Retinal pigment epithelial cell (primary cell): Measurements from ENCODE around the gene ACTL10.
"Not testable (repeated sequence)": the region's sequence is repeated elsewhere in the genome, so short reads cannot be mapped to it uniquely, and the experiment has no call there.

Source experiments
- DNase-seq: peaks from one replicate; pipeline ENCODE4 v3.0.0-alpha.2; 2010; ENCODE audit warnings: low read depth
- H3K4me3 ChIP-seq: 2 replicates; pipeline ENCODE4 v1.5.1; 2011; ENCODE audit warnings: mild to moderate bottlenecking, low read length, control low read depth, moderate library complexity
- TF ChIP-seq, protein P1 (sequence below): conservative IDR thresholded peaks from 2 replicates; pipeline ENCODE4 v1.5.1; 2011; ENCODE audit warnings: low read depth, low read length, control low read depth, inconsistent platforms

The ACTL10 gene

DNA sequence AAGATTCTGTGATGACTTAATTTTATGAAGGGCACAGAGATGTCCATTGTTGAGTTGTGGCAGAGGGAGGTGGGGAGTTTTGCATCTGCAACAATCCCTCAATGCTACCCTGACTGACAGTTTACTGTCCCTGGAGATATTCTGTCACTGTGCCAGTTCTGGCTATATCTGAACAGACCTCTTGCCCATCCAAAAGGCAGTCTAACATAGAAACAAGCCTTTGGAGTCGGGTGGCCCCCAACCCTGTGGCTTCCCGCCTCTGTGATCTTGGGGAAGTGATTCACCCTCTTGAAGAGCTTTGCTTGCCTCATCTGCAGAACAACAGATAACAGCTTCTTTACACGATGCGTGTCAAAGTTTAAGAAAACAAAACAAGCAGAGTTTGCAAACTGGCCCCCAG is 23.2 kb downstream of the ACTL10 start:
- TF ChIP-seq, protein P1, sequence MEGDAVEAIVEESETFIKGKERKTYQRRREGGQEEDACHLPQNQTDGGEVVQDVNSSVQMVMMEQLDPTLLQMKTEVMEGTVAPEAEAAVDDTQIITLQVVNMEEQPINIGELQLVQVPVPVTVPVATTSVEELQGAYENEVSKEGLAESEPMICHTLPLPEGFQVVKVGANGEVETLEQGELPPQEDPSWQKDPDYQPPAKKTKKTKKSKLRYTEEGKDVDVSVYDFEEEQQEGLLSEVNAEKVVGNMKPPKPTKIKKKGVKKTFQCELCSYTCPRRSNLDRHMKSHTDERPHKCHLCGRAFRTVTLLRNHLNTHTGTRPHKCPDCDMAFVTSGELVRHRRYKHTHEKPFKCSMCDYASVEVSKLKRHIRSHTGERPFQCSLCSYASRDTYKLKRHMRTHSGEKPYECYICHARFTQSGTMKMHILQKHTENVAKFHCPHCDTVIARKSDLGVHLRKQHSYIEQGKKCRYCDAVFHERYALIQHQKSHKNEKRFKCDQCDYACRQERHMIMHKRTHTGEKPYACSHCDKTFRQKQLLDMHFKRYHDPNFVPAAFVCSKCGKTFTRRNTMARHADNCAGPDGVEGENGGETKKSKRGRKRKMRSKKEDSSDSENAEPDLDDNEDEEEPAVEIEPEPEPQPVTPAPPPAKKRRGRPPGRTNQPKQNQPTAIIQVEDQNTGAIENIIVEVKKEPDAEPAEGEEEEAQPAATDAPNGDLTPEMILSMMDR, result no peak
- no peak overlapping the region for H3K4me3 ChIP-seq
- no peak for DNase-seq

DNA sequence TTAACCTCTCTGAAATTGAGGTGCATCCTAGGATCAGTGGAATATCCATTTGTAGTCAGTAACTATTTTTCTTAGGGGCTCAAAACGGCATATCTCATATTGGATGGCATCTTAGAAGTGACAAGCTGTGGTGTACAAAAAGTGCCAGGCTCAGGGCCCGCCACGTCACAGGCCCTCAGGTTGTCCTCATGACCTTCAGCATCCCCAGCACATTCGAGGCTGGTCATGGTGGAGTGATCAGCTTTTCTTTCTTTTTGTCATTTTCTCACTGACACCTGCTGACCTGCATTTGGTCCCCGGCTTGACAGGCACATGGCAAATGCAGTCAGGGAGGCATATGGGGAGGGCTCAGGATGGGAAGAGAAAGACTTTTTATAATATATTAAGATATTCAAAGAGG is 26.5 kb downstream of the ACTL10 start:
- TF ChIP-seq, protein P1, result no peak
- no peak overlapping the region for H3K4me3 ChIP-seq
- DNase-seq, result no peak

DNA sequence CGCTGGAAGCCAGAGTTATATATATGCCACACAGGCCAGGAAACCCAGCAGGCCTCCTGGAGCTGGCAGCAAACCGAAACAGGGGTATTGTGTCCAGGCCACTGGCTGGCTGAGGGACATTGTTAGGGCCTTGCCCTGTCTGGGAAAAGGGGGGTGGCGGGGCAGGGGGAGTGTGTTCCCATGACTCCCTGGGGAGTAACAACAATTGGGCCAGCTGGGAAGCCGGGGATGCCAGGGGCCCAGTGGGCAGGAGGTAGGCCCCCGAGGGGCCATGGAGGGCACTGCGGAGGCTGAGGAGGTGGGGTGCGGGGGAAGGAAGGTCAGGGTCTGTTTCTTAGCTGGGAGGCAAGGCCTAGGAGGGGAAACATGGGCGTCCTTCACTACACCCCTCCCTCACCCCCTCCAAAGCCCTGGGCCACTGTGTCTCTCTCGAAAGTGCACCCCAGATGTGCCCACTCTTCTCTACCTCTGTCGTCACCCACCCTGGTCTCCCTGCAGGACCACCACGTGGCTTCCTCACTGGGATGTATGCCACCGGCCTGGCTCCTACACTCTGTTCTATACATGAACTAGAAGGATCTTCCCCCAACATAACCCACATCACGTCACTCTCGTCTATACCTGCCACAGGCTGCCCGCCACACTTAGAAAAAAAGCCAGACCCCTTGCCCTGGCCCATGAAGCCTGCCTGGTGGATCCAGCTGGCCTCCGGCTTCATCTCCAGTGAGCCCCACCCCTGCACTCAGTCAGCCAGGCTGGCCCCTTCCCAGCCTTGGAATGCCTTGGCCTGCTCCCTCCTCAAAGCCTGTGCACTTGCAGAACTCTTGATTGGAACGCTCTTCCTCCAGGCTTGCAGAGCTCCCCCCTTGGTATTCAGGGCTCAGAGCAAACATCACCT is 27.2 kb downstream of the ACTL10 start:
- TF ChIP-seq, protein P1, result no peak
- DNase-seq, result no peak
- H3K4me3 ChIP-seq, result no peak overlapping the region

DNA sequence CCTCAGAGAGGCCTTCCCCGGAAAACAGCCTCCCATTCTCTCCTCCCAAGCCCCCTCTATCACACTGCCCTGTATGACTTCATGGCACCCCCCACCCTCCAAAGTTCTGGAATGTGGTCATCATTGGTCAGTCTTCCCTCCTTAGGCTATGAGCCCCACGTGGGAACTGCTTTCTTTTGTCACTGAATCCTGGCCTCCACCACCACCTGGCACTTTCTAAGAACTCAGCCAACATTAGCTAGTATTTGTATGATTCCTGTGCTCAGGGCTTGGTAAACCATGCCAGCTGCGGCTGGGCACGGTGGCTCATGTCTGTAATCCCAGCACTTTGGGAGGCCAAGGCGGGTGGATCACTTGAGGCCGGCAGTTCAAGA is 27.9 kb downstream of the ACTL10 start:
- DNase-seq, result no peak
- H3K4me3 ChIP-seq, result no peak overlapping the region
- TF ChIP-seq, protein P1, result no peak

DNA sequence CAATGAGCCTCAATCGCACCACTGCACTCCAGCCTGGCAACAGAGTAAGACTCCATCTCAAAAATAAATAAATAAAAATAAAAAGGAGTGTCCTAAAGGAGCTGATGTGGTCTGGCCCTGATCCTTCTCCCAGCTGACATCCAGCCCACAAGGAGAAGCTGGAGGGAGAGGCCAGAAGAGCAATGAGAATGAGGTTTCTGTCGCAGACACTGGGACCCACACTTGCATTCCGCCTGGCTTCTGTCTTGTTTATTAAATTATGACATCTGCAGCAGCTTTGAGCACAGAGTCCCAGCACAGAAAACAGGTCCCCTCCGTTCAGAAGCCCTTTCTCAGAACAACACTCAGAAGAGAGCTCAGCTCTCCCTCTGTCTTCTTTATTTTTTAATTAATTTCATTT is 29.7 kb downstream of the ACTL10 start:
- no peak overlapping the region for H3K4me3 ChIP-seq
- DNase-seq, result no peak
- TF ChIP-seq, protein P1, result no peak

DNA sequence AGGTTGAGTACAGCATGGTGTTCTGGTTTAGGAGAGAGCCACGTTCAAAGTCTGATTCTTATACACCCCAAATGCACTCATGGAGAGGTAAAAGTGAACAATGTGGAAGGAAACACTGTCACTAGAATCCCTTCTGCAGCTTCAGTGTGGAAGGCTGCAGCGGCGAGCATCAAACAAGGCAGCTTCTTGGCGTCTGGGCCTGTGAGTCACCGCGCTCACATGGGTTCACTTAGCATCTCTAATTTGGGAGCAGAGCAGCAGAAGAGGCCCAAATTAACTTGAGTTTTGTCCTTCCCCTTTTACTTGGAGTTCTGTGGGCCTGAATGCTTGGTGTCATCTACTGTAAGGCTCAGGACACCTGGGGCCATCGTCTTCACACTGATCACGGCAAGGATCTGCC is 30.4 kb downstream of the ACTL10 start:
- TF ChIP-seq, protein P1, result no peak
- DNase-seq, result no peak
- H3K4me3 ChIP-seq, result no peak overlapping the region

DNA sequence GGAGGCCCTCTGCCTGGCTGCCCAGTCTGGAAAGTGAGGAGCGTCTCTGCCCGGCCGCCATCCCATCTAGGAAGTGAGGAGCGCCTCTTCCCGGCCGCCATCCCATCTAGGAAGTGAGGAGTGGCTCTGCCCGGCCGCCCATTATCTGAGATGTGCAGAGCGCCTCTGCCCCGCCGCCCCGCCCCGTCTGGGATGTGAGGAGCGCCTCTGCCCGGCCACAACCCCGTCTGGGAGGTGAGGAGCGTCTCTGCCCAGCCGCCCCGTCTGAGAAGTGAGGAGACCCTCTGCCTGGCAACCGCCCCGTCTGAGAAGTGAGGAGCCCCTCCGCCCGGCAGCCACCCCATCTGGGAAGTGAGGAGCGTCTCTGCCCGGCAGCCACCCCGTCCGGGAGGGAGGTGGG is 32.2 kb downstream of the ACTL10 start:
- not testable (repeated sequence) for H3K4me3 ChIP-seq, DNase-seq

DNA sequence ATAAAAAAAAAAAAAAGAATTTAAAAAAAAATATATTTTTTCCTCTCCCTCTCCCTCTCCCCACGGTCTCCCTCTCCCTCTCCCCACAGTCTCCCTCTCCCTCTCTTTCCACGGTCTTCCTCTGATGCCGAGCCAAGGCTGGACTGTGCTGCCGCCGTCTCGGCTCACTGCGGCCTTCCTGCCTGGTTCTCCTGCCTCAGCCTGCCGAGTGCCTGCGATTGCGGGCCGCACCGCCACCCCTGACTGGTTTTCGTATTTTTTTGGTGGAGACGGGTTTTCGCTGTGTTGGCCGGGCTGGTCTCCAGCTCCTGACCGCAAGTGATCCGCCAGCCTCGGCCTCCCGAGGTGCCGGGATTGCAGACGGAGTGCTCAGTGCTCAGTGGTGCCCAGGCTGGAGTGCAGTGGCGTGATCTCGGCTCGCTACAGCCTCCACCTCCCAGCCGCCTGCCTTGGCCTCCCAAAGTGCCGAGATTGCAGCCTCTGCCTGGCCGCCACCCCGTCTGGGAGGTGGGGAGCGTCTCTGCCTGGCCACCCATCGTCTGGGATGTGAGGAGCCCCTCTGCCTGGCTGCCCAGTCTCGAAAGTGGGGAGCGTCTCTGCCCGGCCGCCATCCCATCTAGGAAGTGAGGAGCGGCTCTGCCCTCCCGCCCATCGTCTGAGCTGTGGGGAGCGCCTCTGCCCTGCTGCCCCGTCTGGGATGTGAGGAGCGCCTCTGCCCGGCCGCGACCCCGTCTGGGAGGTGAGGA is 34.1 kb downstream of the ACTL10 start:
- not testable (repeated sequence) for H3K4me3 ChIP-seq, DNase-seq
